Thyroid gland (tissue), 4 donors: ENCODE data around the gene HLA-F. TPM values are rescaled to one million over a fixed set of nuclear protein-coding genes. Genes with fewer than 3 reads are reported as not detected.

Experiments used
- DNase-seq, 2 donors: peaks; one replicate each; pipeline ENCODE4 v3.0.0-alpha.2; 2019
- H3K27ac ChIP-seq, 3 donors: fragments of 200-600 bp; sonication (generic); 1 replicate in 2 of 3; 2 replicates in 1 of 3; pipeline ENCODE4 v1.5.1; 2016 to 2019; ENCODE audit warnings: mild to moderate bottlenecking in 1 of 3, moderate library complexity in 1 of 3
- H3K27me3 ChIP-seq: fragments of 200-600 bp; sonication (generic); one replicate; pipeline ENCODE4 v1.5.1; 2019
- H3K36me3 ChIP-seq, 2 donors: fragments of 200-600 bp; sonication (generic); one replicate each; pipeline ENCODE4 v1.5.1; 2016 to 2019
- H3K4me1 ChIP-seq, 2 donors: fragments of 200-600 bp; sonication (generic); one replicate each; pipeline ENCODE4 v1.5.1; 2017 to 2019
- H3K4me3 ChIP-seq, 3 donors: fragments of 200-600 bp; sonication (generic); replicated peaks in 1 of 3; 1 replicate in 2 of 3; 2 replicates in 1 of 3; pipeline ENCODE4 v1.5.1; 2016; ENCODE audit warnings: mild to moderate bottlenecking in 1 of 3
- H3K9me3 ChIP-seq: fragments of 200-600 bp; sonication (generic); one replicate; pipeline ENCODE4 v1.5.1; 2017
- CTCF ChIP-seq, 6 experiments: fragments of 200-600 bp in 3 of 6; fragments of 450-650 bp in 3 of 6; sonication (generic) in 3 of 6; IDR thresholded peaks; one replicate each; pipeline ENCODE4 v1.5.1; 2016 to 2019; ENCODE audit warnings: antibody characterized with exemption in 6 of 6, mild to moderate bottlenecking in 2 of 6, inconsistent platforms in 1 of 6, moderate library complexity in 1 of 6
- POLR2A ChIP-seq, 2 donors: fragments of 450-650 bp; IDR thresholded peaks; one replicate each; pipeline ENCODE4 v1.6.1; 2017; ENCODE audit warnings: antibody characterized with exemption in 2 of 2, mild to moderate bottlenecking in 2 of 2, moderate library complexity in 1 of 2
- WGBS, 2 donors: methylation state at CpG; one replicate each; pipeline ENCODE4 v1.1.5; 2017; 5-methylcytosine and 5-hydroxymethylcytosine counted together
- intact Hi-C: fragments of 100-400 bp; cut with DNase I; formaldehyde crosslinking; loops from one replicate; pipeline ENCODE4 v1.15.1; 2023
- total RNA-seq, 4 donors: library from RNA; depleted of rRNA; stranded (reverse); fragments of >200 nt; gene quantifications; one replicate each; pipeline ENCODE4 v1.2.3, GENCODE V29; 2016

The HLA-F gene
- total RNA-seq, 4 donors from 2014 or later: 33.9 to 81.3 (median 44.6) TPM

GRCh38 chr6:29734046-29735018 lies 11.1 kb downstream of the HLA-F start:
- intact Hi-C loops: no loop called here
- no peak for TF ChIP-seq CTCF (IDR thresholded peaks at IDR 0.05)
- TF ChIP-seq POLR2A (IDR thresholded peaks at IDR 0.05): no peak

DNA sequence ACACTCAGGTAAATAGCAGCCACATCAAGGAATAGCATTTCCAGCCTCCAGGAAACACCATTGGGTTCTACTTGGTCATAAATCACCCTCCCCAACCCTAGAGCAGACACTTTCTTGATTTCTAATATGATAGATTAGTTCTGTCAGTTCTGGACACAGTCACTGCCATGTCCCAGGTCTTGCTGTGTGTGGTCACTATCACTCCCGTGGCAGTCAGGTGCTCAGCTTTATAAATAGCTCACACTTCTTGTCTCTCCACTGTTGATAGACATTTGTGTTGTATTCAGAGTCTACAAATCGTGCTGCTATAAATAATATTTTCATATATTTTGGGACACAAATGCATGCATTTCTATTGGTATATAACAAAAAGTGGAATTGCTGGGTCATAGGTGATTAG lies 13.3 kb downstream of the HLA-F start:
- DNase-seq: no peak
- WGBS, 2 donors: 52 to 63% methylated on average over 2 of the region's 2 CpGs

More at GRCh38 chr6:29734046-29735018, 11.1 kb downstream of the HLA-F start:
- Histone ChIP-seq H3K27ac (no peak overlapping the region), H3K4me3 (no peak overlapping the region), H3K27me3 (no peaks in the 10 kb centered on the region), H3K4me1 (no peaks in the 10 kb centered on the region), H3K36me3 (no peaks in the 10 kb centered on the region), H3K9me3 (no peaks in the 10 kb centered on the region)
- no peak for DNase-seq
- WGBS, 2 donors: 70 to 74% methylated on average over 3 of the region's 3 CpGs

DNA sequence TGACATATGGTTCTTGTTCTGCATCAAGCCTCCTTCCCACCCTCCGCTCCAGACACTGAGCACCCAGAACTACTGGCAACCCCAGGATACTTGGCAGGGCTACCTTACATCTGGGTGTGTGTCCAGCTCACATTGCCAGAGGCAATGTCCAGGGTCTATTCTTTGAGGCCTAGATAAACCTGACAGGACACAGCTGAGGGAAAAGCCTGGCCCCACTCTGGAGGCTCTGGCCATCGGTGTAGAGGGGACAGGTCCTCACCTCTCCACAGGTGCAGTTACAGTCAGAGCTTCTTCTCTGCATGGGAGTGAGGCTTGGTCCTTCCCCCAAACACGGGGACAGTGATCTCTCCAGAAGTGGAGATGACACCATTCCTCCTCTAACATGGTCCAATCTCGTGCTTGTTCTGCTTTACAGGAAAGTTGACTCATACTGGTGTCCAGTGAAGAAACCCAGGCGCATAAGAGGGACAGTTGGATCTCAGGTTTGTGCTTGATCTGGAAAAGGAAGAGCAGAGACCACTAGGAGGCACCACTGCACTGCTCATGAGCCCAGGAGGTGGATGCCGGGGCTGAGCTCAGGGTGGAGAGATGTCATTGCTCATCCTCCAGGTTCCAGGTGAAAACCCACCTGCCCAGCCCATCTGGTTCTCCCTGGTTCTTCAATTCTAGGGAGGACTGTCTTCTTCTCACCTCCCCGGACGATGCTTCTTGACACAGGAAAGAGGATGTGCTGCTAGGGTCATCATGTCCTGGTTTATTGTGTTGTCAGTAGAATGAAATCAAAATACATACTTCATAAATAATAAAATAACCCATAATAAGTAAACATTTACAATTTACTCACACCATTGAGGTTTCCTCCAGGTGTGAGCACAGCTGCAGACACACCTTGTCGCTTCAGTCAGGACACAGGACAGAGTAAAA lies 14.7 kb downstream of the HLA-F start:
- H3K27ac ChIP-seq: no peak overlapping the region
- intact Hi-C loops: loop anchor here (2.0 kb wide), 1 partner anchor 15 kb away; no protein-coding TSS in a partner anchor
- TF ChIP-seq CTCF (IDR thresholded peaks at IDR 0.05) (peak; percentile 25 to 73 (median 62)), POLR2A (IDR thresholded peaks at IDR 0.05) (no peak)
- H3K4me3 ChIP-seq: no peak overlapping the region
- peak; percentile 62 to 64 for DNase-seq
- 41 to 45% methylated on average over 8 to 9 of the region's 9 CpGs for WGBS, 2 donors
- no peaks in the 10 kb centered on the region for H3K4me1 ChIP-seq
- no peaks in the 10 kb centered on the region for H3K9me3 ChIP-seq
- no peaks in the 10 kb centered on the region for H3K36me3 ChIP-seq
- H3K27me3 ChIP-seq: no peaks in the 10 kb centered on the region

More for the DNA sequence above, 13.3 kb downstream of the HLA-F start:
- H3K27me3 ChIP-seq: no peaks in the 10 kb centered on the region
- TF ChIP-seq POLR2A (IDR thresholded peaks at IDR 0.05) (no peak), CTCF (IDR thresholded peaks at IDR 0.05) (no peak)
- H3K36me3 ChIP-seq: no peaks in the 10 kb centered on the region
- no peaks in the 10 kb centered on the region for H3K4me1 ChIP-seq
- H3K27ac ChIP-seq: no peak overlapping the region
- intact Hi-C loops: no loop called here
- no peak overlapping the region for H3K4me3 ChIP-seq
- no peaks in the 10 kb centered on the region for H3K9me3 ChIP-seq

DNA sequence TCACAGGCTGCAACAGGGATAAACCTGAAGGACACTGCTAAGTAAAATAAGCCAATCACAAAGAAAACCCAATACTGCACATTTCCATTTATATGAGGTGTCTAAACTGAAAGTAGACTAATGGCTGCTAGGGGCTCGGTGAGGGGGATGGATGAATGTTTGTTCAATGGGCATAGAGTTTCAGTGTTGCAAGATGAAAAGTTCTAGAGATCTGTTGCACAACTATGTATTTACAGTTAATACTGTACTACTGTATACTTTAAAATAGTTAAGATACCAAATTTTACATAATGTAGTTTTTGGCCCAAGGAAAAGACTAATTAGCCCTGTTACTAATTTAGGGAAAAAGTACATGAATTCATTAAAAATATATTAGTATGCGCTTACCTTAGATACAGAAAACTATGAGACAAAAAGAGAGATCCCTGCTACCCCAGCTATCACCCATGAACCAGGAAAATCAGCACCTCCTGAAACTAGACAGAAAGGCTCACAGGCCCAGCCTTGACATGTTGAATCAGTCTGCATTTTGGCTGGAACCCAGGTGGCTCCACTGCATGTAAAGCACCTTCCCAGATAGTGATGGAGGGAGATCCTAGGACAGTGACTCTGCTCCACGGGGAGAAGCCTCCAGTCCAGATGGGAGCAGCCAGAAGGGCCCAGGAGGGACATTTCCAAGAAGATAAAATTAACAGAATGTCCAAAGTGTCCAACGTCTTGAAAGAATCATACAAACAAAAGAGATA lies 16.1 kb downstream of the HLA-F start:
- Histone ChIP-seq H3K9me3 (no peaks in the 10 kb centered on the region), H3K36me3 (no peaks in the 10 kb centered on the region), H3K4me1 (no peaks in the 10 kb centered on the region), H3K27ac (no peak overlapping the region), H3K27me3 (no peaks in the 10 kb centered on the region), H3K4me3 (no peak overlapping the region)
- intact Hi-C loops: loop anchor here (2.0 kb wide), 1 partner anchor 13 kb away; no protein-coding TSS in a partner anchor
- TF ChIP-seq CTCF (IDR thresholded peaks at IDR 0.05) (no peak), POLR2A (IDR thresholded peaks at IDR 0.05) (no peak)
- DNase-seq: no peak
- WGBS, 2 donors: 69 to 70% methylated on average over 4 of the region's 4 CpGs
